H1 (cell line): ENCODE measurements around the gene MXI1. TPM values are rescaled to one million over a fixed set of nuclear protein-coding genes. Genes with fewer than 3 reads are reported as not detected.
A peak's percentile ranks its signal among the peaks of the same experiment; 100 is the strongest.

Experiments used
- CTCF ChIA-PET: fragments of 300-600 bp; sonication (Branson Sonifier 250); formaldehyde crosslinking; loops from one replicate; lab custom pipeline; 2021; ENCODE audit not compliant: partially characterized antibody; lab: Charles Lee
- POLR2A ChIA-PET: fragments of 300-600 bp; sonication (Branson Sonifier 250); formaldehyde crosslinking; loops from one replicate; lab custom pipeline; 2021; ENCODE audit warnings: inconsistent platforms; ENCODE audit not compliant: partially characterized antibody; lab: Charles Lee
- DNase-seq, 2 experiments: peaks; one replicate each; pipeline versions ENCODE4 v3.0.0 to v3.0.0-alpha.2; 2010 to 2022; ENCODE audit warnings: low spot score in 2 of 2, low read depth in 1 of 2, mixed read lengths in 1 of 2
- FAIRE-seq: peaks from 2 replicates; lab custom pipeline; 2011; peaks lifted over from hg19 to GRCh38; lab: Jason Lieb, UNC
- H2AFZ ChIP-seq: 2 replicates; pipeline ENCODE4 v1.8.1; 2012; ENCODE audit warnings: low read length, inconsistent platforms
- H2AK5ac ChIP-seq: 2 replicates; pipeline ENCODE4 v1.6.1; 2013; ENCODE audit warnings: low read depth, low read length
- H2BK120ac ChIP-seq: replicated peaks from 2 replicates; pipeline ENCODE3; 2013; ENCODE audit warnings: low read depth, low read length, inconsistent platforms
- H2BK12ac ChIP-seq: 2 replicates; pipeline ENCODE4 v1.6.1; 2013; ENCODE audit warnings: low read depth, low read length
- H2BK15ac ChIP-seq: 2 replicates; pipeline ENCODE4 v1.6.1; 2013; ENCODE audit warnings: low read length
- H2BK20ac ChIP-seq: 2 replicates; pipeline ENCODE4 v1.6.1; 2013; ENCODE audit warnings: low read length
- H2BK5ac ChIP-seq: 2 replicates; pipeline ENCODE4 v1.6.1; 2013; ENCODE audit warnings: low read depth, low read length
- H3K14ac ChIP-seq: 2 replicates; pipeline ENCODE4 v1.6.1; 2013; ENCODE audit warnings: inconsistent platforms; ENCODE audit not compliant: insufficient read length
- H3K18ac ChIP-seq: 2 replicates; pipeline ENCODE4 v1.6.1; 2013; ENCODE audit warnings: low read length; ENCODE audit errors: extremely low read depth
- H3K23ac ChIP-seq: 2 replicates; pipeline ENCODE4 v1.6.1; 2013; ENCODE audit warnings: inconsistent platforms; ENCODE audit not compliant: insufficient read length
- H3K23me2 ChIP-seq: 2 replicates; pipeline ENCODE4 v1.6.1; 2013; ENCODE audit warnings: low read depth, low read length
- H3K27ac ChIP-seq: 2 replicates; pipeline ENCODE4 v1.6.1; 2011; ENCODE audit warnings: low read depth, low read length, inconsistent platforms
- H3K27me3 ChIP-seq, 4 experiments: replicated peaks in 1 of 4; 1 replicate in 1 of 4; 2 replicates in 3 of 4; pipeline versions ENCODE4 v1.6.1 to v1.8.1; 2011 to 2013; ENCODE audit warnings: low read length in 3 of 4, mild to moderate bottlenecking in 3 of 4, inconsistent platforms in 2 of 4, mixed read lengths in 2 of 4, moderate library complexity in 1 of 4; ENCODE audit not compliant: control insufficient read depth in 3 of 4, insufficient read depth in 3 of 4; ENCODE audit errors: extremely low read depth in 1 of 4
- H3K36me3 ChIP-seq, 4 experiments: 2 replicates each; pipeline versions ENCODE4 v1.6.1 to v1.8.1; 2011 to 2013; ENCODE audit warnings: mild to moderate bottlenecking in 4 of 4, low read length in 3 of 4, moderate library complexity in 2 of 4, control low read depth in 1 of 4, inconsistent platforms in 1 of 4; ENCODE audit not compliant: insufficient read depth in 4 of 4, control insufficient read depth in 2 of 4
- H3K4ac ChIP-seq: replicated peaks from 2 replicates; pipeline ENCODE3; 2013; ENCODE audit warnings: low read length, low read depth, mixed read lengths, inconsistent platforms; ENCODE audit not compliant: insufficient read length
- H3K4me1 ChIP-seq, 4 experiments: replicated peaks in 1 of 4; 1 replicate in 1 of 4; 2 replicates in 3 of 4; pipeline versions ENCODE4 v1.6.1 to v1.8.1; 2011 to 2013; ENCODE audit warnings: low read length in 3 of 4, inconsistent platforms in 2 of 4, mixed read lengths in 1 of 4; ENCODE audit not compliant: insufficient read depth in 4 of 4, control insufficient read depth in 3 of 4
- H3K4me2 ChIP-seq, 2 experiments: 2 replicates each; pipeline versions ENCODE4 v1.6.1 to v1.8.1; 2011 to 2013; ENCODE audit warnings: low read depth in 2 of 2, low read length in 2 of 2, control low read depth in 1 of 2, inconsistent platforms in 1 of 2, mild to moderate bottlenecking in 1 of 2; ENCODE audit not compliant: insufficient read depth in 1 of 2
- H3K4me3 ChIP-seq, 4 experiments: fragments of 200-600, 300-600 bp in 1 of 4; sonication (generic), shearing (Covaris generic), sonication (Bioruptor Twin) in 1 of 4; 2 replicates each; pipeline versions ENCODE4 v1.5.1 to v1.8.1; 2011 to 2016; ENCODE audit warnings: low read length in 4 of 4, low read depth in 3 of 4, control low read depth in 2 of 4, inconsistent platforms in 2 of 4, mild to moderate bottlenecking in 2 of 4, mixed read lengths in 1 of 4, moderate library complexity in 1 of 4; ENCODE audit not compliant: insufficient read depth in 2 of 4; ENCODE audit errors: extremely low read depth in 1 of 4
- H3K56ac ChIP-seq: replicated peaks from 2 replicates; pipeline ENCODE3; 2013; ENCODE audit warnings: low read depth, mild to moderate bottlenecking, mixed read lengths, low read length, inconsistent platforms; ENCODE audit not compliant: insufficient read length
- H3K79me1 ChIP-seq: 2 replicates; pipeline ENCODE4 v1.6.1; 2013; ENCODE audit warnings: low read depth, low read length, control low read depth
- H3K79me2 ChIP-seq, 2 experiments: 2 replicates each; pipeline versions ENCODE4 v1.6.1 to v1.8.1; 2012 to 2013; ENCODE audit warnings: low read length in 2 of 2, mild to moderate bottlenecking in 2 of 2, inconsistent platforms in 1 of 2; ENCODE audit not compliant: insufficient read depth in 2 of 2, control insufficient read depth in 1 of 2
- H3K9ac ChIP-seq, 4 experiments: replicated peaks in 1 of 4; 1 replicate in 1 of 4; 2 replicates in 3 of 4; pipeline versions ENCODE4 v1.6.1 to v1.8.1; 2011 to 2013; ENCODE audit warnings: low read depth in 3 of 4, low read length in 3 of 4, control low read depth in 2 of 4, mild to moderate bottlenecking in 2 of 4, moderate library complexity in 2 of 4, inconsistent platforms in 1 of 4; ENCODE audit errors: extremely low read depth in 1 of 4
- H3K9me3 ChIP-seq, 2 experiments: 2 replicates each; pipeline versions ENCODE4 v1.6.1 to v1.8.1; 2012 to 2013; ENCODE audit warnings: mild to moderate bottlenecking in 2 of 2, moderate library complexity in 2 of 2, control low read depth in 1 of 2, inconsistent platforms in 1 of 2, low read depth in 1 of 2, low read length in 1 of 2, mixed read lengths in 1 of 2; ENCODE audit not compliant: insufficient read depth in 2 of 2
- H4K20me1 ChIP-seq, 2 experiments: replicated peaks in 1 of 2; 2 replicates each; pipeline versions ENCODE3 to v1.8.1; 2011 to 2013; ENCODE audit warnings: inconsistent platforms in 2 of 2, low read length in 2 of 2, mild to moderate bottlenecking in 1 of 2; ENCODE audit not compliant: insufficient read depth in 2 of 2, control insufficient read depth in 1 of 2
- H4K5ac ChIP-seq: 2 replicates; pipeline ENCODE4 v1.6.1; 2013; ENCODE audit warnings: low read length, low read depth, mixed read lengths, inconsistent platforms; ENCODE audit not compliant: insufficient read length
- H4K8ac ChIP-seq: 2 replicates; pipeline ENCODE4 v1.8.0; 2013; ENCODE audit warnings: mild to moderate bottlenecking, moderate library complexity, low read length, inconsistent platforms; ENCODE audit not compliant: insufficient read depth; ENCODE audit errors: extremely low read depth
- H4K91ac ChIP-seq: replicated peaks from 2 replicates; pipeline ENCODE3; 2013; ENCODE audit warnings: low read length, mixed read lengths, inconsistent platforms; ENCODE audit not compliant: insufficient read length
- GTF2F1 ChIP-seq: IDR thresholded peaks from 2 replicates; pipeline ENCODE4 v1.6.1; 2012; ENCODE audit warnings: low read depth, low read length, improper control_type of control experiment, borderline replicate concordance
- POLR2AphosphoS5 ChIP-seq: IDR thresholded peaks from 2 replicates; pipeline ENCODE4 v1.6.1; 2011; ENCODE audit warnings: low read depth, low read length
- RNF2 ChIP-seq: fragments of 200-900, 300-1000 bp; sonication (generic); IDR thresholded peaks from 2 replicates; pipeline ENCODE4 v1.7.1; 2016; ENCODE audit warnings: borderline replicate concordance, low read depth, mild to moderate bottlenecking, antibody characterized with exemption, low read length; ENCODE audit not compliant: poor library complexity, severe bottlenecking; ENCODE audit errors: missing control alignments
- YY1 ChIP-seq: IDR thresholded peaks from 2 replicates; pipeline ENCODE4 v1.6.1; 2011; ENCODE audit warnings: low read depth, mild to moderate bottlenecking, low read length
- WGBS, 2 experiments: shearing (Covaris generic) in 1 of 2; methylation state at CpG; one replicate each; pipeline versions ENCODE4 v1.1.6 to v1.1.7; 2013 to 2015; ENCODE audit warnings: low lambda C conversion rate in 2 of 2, mixed read lengths in 2 of 2, inconsistent platforms in 1 of 2, low coverage in 1 of 2, missing lambda C conversion rate in 1 of 2; ENCODE audit not compliant: insufficient replicate concordance in 2 of 2, insufficient coverage in 1 of 2, insufficient read length in 1 of 2; ENCODE audit errors: extremely low coverage in 1 of 2, missing lambda C conversion rate in 1 of 2; 5-methylcytosine and 5-hydroxymethylcytosine counted together
- polyA plus RNA-seq, 7 experiments: library from polyadenylated mRNA; depleted of rRNA in 3 of 7; stranded (reverse) in 5 of 7; unstranded in 2 of 7; fragments of >200 nt in 5 of 7; fragments of 200-250 nt in 2 of 7; gene quantifications; 1 replicate in 5 of 7; 2 replicates in 1 of 7; 4 replicates in 1 of 7; pipeline versions ENCODE4 v1.2.1 to v1.2.3, GENCODE V29; 2011 to 2013; ENCODE audit warnings: missing spikeins in 2 of 7, mixed read lengths in 2 of 7
- total RNA-seq: library from RNA; stranded (reverse); fragmentation: NEBNext Ultra II Directional; extraction: Animal tissue kit (Norgen Biotek cat#: 25700); gene quantifications from 2 replicates; pipeline ENCODE4 v1.2.1, GENCODE V29; 2021

MXI1 gene
- total and polyA plus RNA-seq, 2 of the 8 experiments (the other 6 are each of a cell fraction or from before 2014, with no cell fraction given) = 5.7 to 8.8 TPM

DNA sequence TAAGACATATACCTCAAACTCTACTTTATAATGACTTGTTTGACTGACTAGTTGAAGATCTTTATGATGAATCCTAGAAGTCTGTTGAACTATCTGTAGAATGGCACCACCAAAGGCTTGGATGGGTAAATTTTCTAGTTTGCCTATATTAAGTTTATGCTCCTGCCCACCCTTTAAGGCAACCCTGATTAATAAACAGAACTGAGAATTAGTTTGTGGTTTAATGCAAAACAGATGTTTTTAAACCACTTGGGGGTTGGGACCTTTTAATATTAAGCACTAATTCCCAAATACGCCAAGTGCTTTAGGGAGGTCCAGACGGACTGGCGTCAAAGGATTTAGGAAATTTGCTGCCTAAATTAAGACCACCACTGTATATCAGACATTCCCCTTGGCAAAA is 76.9 kb downstream of the MXI1 start:
- no peaks in the 10 kb centered on the region for H3K23me2 ChIP-seq
- no peak overlapping the region for H2BK12ac ChIP-seq
- peaks cover 0 to 17% (median 5%) of the 10 kb centered on the region in 4 experiments; a peak in 3 of 8 replicates for H3K36me3 ChIP-seq
- no peaks in the 10 kb centered on the region for H3K79me1 ChIP-seq
- no peaks in the 10 kb centered on the region for H3K79me2 ChIP-seq
- H2BK5ac ChIP-seq = no peak overlapping the region
- no peak for TF ChIP-seq YY1
- no peak for TF ChIP-seq RNF2
- no peak for TF ChIP-seq POLR2AphosphoS5
- TF ChIP-seq GTF2F1 = no peak
- H3K18ac ChIP-seq = no peak overlapping the region
- H2AK5ac ChIP-seq = no peak overlapping the region
- peaks cover 0 to 3% (median 2%) of the 10 kb centered on the region in 4 experiments; a peak in 3 of 7 replicates for H3K4me1 ChIP-seq
- peak overlapping the region in 1 of 4 experiments; percentile 34; a peak in 1 of 7 replicates for H3K9ac ChIP-seq
- no peak overlapping the region for H3K4ac ChIP-seq
- H2BK15ac ChIP-seq = no peak overlapping the region
- ChIA-PET POLR2A (interaction anchor here (1.4 to 5.1 kb wide), 2 partner anchors 13 to 20 kb away, joined by 4 to 31 read pairs; no protein-coding TSS in a partner anchor), CTCF (interaction anchor here (0.6 to 4.7 kb wide), 7 partner anchors 10 to 249 kb away, joined by 3 to 24 read pairs (median 5); partner anchors contain the start of gene MXI1)
- H2BK120ac ChIP-seq = no peak overlapping the region
- no peak overlapping the region for H3K4me2 ChIP-seq
- H4K5ac ChIP-seq = no peak overlapping the region
- no peaks in the 10 kb centered on the region for H3K9me3 ChIP-seq
- H3K23ac ChIP-seq = no peak overlapping the region
- DNase-seq = no peak
- no peak for FAIRE-seq
- H2AFZ ChIP-seq = no peak overlapping the region
- 92% methylated on average over 3 of the region's 3 CpGs; no CpG with 5 or more reads in 1 of the 2 experiments for whole genome bisulfite sequencing, 2 experiments
- H4K91ac ChIP-seq = no peak overlapping the region
- no peak overlapping the region for H3K27ac ChIP-seq
- H3K14ac ChIP-seq = no peak overlapping the region
- H4K8ac ChIP-seq = no peak overlapping the region
- peaks cover 0 to 3% of the 10 kb centered on the region in 2 experiments for H4K20me1 ChIP-seq
- H2BK20ac ChIP-seq = no peak overlapping the region
- no peaks in the 10 kb centered on the region for H3K27me3 ChIP-seq
- H3K4me3 ChIP-seq = no peak overlapping the region
- H3K56ac ChIP-seq = no peak overlapping the region
